NT2/D1 (cell line): Measurements from ENCODE around the gene GDPD1.
"Not testable (repeated sequence)": the region's sequence is repeated elsewhere in the genome, so short reads cannot be mapped to it uniquely, and the experiment has no call there.

ENCODE experiments used
- SUZ12 ChIP-seq: IDR thresholded peaks from 2 replicates; pipeline ENCODE4 v1.6.1; 2011; ENCODE audit not compliant: insufficient read length, insufficient read depth; ENCODE audit errors: extremely low read depth
- YY1 ChIP-seq: IDR thresholded peaks from 2 replicates; pipeline ENCODE4 v1.6.1; 2011; ENCODE audit not compliant: insufficient read length, insufficient read depth
- ZNF274 ChIP-seq: IDR thresholded peaks from 2 replicates; pipeline ENCODE4 v1.6.1; 2011; ENCODE audit warnings: mild to moderate bottlenecking, low read depth, low read length

GRCh38 chr17:59179601-59180000 lies 40.7 kb upstream of the GDPD1 start:
- not testable (repeated sequence) for TF ChIP-seq ZNF274, SUZ12, YY1
